HepG2 (cell line): ENCODE data around the gene TFAP2E. TPM values are rescaled to one million over a fixed set of nuclear protein-coding genes. Genes with fewer than 3 reads are reported as not detected.

Source experiments
- ATRX ChIP-seq: sonication (generic); formaldehyde crosslinking; IDR thresholded peaks from 2 replicates; pipeline ENCODE4 v1.4.0; 2020; ENCODE audit warnings: missing genetic modification reagents, borderline replicate concordance
- CBFB ChIP-seq: sonication (generic); formaldehyde crosslinking; IDR thresholded peaks from 2 replicates; pipeline ENCODE4 v1.4.0; 2020; ENCODE audit warnings: missing genetic modification reagents
- CCAR2 ChIP-seq: fragments of 200-400 bp; formaldehyde crosslinking; optimal IDR thresholded peaks from 2 replicates; pipeline ENCODE3; 2018; ENCODE audit warnings: low read depth, mild to moderate bottlenecking, low read length, moderate library complexity
- NBN ChIP-seq: fragments of 450-650 bp; conservative IDR thresholded peaks from 2 replicates; pipeline ENCODE4 v1.6.1; 2017
- NR1H2 ChIP-seq: sonication (generic); formaldehyde crosslinking; IDR thresholded peaks from 2 replicates; pipeline ENCODE4 v1.8.1; 2022; ENCODE audit warnings: low read depth, missing genetic modification reagents, borderline replicate concordance
- SNRNP70 ChIP-seq: fragments of 200-400 bp; formaldehyde crosslinking; IDR thresholded peaks from 2 replicates; pipeline ENCODE4 v1.6.1; 2017; ENCODE audit warnings: mild to moderate bottlenecking, low read depth, low read length, moderate library complexity
- ZNF17 ChIP-seq: sonication (generic); formaldehyde crosslinking; IDR thresholded peaks from 2 replicates; pipeline ENCODE4 v1.5.0; 2020; ENCODE audit warnings: mild to moderate bottlenecking, missing genetic modification reagents
- ZNF614 ChIP-seq: IDR thresholded peaks from 2 replicates; pipeline ENCODE4 v1.6.1; 2018; ENCODE audit warnings: missing biosample characterization, missing genetic modification reagents, inconsistent platforms, borderline replicate concordance
- ZNF768 ChIP-seq: sonication (generic); formaldehyde crosslinking; IDR thresholded peaks from 2 replicates; pipeline ENCODE4 v1.4.0; 2020; ENCODE audit warnings: missing genetic modification reagents
- polyA plus RNA-seq, 8 experiments: library from polyadenylated mRNA; depleted of rRNA in 3 of 8; stranded (reverse) in 7 of 8; unstranded in 1 of 8; fragments of >200 nt; fragmentation: Illumina TruSeq in 4 of 8; extraction: Trizol in 4 of 8; gene quantifications; 2 replicates each; pipeline versions ENCODE4 v1.2.1 to v1.2.3, GENCODE V29; 2011 to 2016; ENCODE audit warnings: low read depth in 4 of 8, missing spikeins in 1 of 8, mixed read lengths in 1 of 8; ENCODE audit not compliant: insufficient read depth in 1 of 8
- total RNA-seq, 5 experiments: library from RNA; depleted of rRNA; stranded (reverse); fragments of >200 nt; fragmentation: Illumina TruSeq; extraction: Trizol; gene quantifications; 2 replicates each; pipeline ENCODE4 v1.2.3, GENCODE V29; 2016; ENCODE audit warnings: low read depth in 1 of 5
- TF ChIP-seq, protein P1 (sequence below): sonication (generic); formaldehyde crosslinking; IDR thresholded peaks from 2 replicates; pipeline ENCODE4 v1.8.1; 2023; ENCODE audit warnings: mild to moderate bottlenecking, missing genetic modification reagents
- TF ChIP-seq, protein P2 (sequence below): sonication (generic); formaldehyde crosslinking; IDR thresholded peaks from 2 replicates; pipeline ENCODE4 v1.9.0; 2021; ENCODE audit warnings: missing genetic modification reagents, borderline replicate concordance
- TF ChIP-seq, protein P3 (sequence below): sonication (generic); formaldehyde crosslinking; IDR thresholded peaks from 2 replicates; pipeline ENCODE4 v1.9.0; 2021; ENCODE audit warnings: missing genetic modification reagents, mild to moderate bottlenecking, borderline replicate concordance
- TF ChIP-seq, protein P4 (sequence below): IDR thresholded peaks from 2 replicates; pipeline ENCODE4 v1.6.1; 2016; ENCODE audit warnings: low read depth, control low read depth
- TF ChIP-seq, protein P5 (sequence below): sonication (generic); formaldehyde crosslinking; IDR thresholded peaks from 2 replicates; pipeline ENCODE4 v1.4.0; 2020; ENCODE audit warnings: mild to moderate bottlenecking, missing genetic modification reagents, borderline replicate concordance
- TF ChIP-seq, protein P6 (sequence below): IDR thresholded peaks from 2 replicates; pipeline ENCODE4 v1.4.0; 2020; ENCODE audit warnings: mild to moderate bottlenecking, missing genetic modification reagents

TFAP2E gene
- total and polyA plus RNA-seq, 2 of the 13 experiments (the other 11 are each of a cell fraction or from before 2014, with no cell fraction given): 0.31 to 0.41 TPM

DNA sequence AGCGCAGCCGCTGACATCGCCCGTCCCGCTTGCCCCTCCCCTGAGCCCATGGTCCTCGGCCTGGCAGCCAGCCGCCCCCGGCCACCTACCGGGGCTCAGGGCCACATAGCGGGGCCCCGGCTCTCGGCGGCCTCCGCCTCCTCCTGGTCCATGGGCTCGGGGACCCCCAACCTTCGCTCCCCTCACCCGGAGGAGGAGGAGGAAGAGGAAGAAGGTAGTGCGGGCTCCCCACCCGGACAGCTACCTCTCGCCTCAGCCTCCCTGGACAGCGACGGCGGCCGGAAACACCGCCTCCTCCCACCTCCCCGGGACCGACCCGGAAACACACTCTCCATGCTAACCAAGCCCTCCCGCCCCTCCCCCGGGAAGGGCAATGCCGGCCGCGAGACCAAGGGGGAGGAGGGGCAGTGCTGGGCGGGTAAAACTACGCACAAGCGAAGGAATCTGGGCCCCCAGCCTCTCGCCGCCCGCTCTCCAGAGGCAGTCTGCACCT, 15.9 kb upstream of the TFAP2E start, which contains the start of gene KIAA0319L (continued):
- TF ChIP-seq, protein P1, sequence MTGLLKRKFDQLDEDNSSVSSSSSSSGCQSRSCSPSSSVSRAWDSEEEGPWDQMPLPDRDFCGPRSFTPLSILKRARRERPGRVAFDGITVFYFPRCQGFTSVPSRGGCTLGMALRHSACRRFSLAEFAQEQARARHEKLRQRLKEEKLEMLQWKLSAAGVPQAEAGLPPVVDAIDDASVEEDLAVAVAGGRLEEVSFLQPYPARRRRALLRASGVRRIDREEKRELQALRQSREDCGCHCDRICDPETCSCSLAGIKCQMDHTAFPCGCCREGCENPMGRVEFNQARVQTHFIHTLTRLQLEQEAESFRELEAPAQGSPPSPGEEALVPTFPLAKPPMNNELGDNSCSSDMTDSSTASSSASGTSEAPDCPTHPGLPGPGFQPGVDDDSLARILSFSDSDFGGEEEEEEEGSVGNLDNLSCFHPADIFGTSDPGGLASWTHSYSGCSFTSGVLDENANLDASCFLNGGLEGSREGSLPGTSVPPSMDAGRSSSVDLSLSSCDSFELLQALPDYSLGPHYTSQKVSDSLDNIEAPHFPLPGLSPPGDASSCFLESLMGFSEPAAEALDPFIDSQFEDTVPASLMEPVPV (CRISPR knock-in tag): 0 out of 2 replicates have a peak, but pooled peaks have one; percentile 13
- no peak for TF ChIP-seq CCAR2
- TF ChIP-seq, protein P2, sequence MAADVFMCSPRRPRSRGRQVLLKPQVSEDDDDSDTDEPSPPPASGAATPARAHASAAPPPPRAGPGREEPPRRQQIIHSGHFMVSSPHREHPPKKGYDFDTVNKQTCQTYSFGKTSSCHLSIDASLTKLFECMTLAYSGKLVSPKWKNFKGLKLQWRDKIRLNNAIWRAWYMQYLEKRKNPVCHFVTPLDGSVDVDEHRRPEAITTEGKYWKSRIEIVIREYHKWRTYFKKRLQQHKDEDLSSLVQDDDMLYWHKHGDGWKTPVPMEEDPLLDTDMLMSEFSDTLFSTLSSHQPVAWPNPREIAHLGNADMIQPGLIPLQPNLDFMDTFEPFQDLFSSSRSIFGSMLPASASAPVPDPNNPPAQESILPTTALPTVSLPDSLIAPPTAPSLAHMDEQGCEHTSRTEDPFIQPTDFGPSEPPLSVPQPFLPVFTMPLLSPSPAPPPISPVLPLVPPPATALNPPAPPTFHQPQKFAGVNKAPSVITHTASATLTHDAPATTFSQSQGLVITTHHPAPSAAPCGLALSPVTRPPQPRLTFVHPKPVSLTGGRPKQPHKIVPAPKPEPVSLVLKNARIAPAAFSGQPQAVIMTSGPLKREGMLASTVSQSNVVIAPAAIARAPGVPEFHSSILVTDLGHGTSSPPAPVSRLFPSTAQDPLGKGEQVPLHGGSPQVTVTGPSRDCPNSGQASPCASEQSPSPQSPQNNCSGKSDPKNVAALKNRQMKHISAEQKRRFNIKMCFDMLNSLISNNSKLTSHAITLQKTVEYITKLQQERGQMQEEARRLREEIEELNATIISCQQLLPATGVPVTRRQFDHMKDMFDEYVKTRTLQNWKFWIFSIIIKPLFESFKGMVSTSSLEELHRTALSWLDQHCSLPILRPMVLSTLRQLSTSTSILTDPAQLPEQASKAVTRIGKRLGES (CRISPR knock-in tag): no peak
- TF ChIP-seq ATRX: no peak
- TF ChIP-seq SNRNP70: no peak
- TF ChIP-seq, protein P3, sequence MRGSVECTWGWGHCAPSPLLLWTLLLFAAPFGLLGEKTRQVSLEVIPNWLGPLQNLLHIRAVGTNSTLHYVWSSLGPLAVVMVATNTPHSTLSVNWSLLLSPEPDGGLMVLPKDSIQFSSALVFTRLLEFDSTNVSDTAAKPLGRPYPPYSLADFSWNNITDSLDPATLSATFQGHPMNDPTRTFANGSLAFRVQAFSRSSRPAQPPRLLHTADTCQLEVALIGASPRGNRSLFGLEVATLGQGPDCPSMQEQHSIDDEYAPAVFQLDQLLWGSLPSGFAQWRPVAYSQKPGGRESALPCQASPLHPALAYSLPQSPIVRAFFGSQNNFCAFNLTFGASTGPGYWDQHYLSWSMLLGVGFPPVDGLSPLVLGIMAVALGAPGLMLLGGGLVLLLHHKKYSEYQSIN (CRISPR knock-in tag): no peak
- TF ChIP-seq, protein P4, sequence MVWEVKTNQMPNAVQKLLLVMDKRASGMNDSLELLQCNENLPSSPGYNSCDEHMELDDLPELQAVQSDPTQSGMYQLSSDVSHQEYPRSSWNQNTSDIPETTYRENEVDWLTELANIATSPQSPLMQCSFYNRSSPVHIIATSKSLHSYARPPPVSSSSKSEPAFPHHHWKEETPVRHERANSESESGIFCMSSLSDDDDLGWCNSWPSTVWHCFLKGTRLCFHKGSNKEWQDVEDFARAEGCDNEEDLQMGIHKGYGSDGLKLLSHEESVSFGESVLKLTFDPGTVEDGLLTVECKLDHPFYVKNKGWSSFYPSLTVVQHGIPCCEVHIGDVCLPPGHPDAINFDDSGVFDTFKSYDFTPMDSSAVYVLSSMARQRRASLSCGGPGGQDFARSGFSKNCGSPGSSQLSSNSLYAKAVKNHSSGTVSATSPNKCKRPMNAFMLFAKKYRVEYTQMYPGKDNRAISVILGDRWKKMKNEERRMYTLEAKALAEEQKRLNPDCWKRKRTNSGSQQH (CRISPR knock-in tag): peak; percentile 28; the same call in 1 of the 2 replicates
- TF ChIP-seq ZNF614: no peak
- TF ChIP-seq NR1H2 (CRISPR knock-in tag): no peak
- TF ChIP-seq, protein P5, sequence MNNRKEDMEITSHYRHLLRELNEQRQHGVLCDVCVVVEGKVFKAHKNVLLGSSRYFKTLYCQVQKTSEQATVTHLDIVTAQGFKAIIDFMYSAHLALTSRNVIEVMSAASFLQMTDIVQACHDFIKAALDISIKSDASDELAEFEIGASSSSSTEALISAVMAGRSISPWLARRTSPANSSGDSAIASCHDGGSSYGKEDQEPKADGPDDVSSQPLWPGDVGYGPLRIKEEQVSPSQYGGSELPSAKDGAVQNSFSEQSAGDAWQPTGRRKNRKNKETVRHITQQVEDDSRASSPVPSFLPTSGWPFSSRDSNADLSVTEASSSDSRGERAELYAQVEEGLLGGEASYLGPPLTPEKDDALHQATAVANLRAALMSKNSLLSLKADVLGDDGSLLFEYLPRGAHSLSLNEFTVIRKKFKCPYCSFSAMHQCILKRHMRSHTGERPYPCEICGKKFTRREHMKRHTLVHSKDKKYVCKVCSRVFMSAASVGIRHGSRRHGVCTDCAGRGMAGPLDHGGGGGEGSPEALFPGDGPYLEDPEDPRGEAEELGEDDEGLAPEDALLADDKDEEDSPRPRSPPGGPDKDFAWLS: no peak
- no peak for TF ChIP-seq ZNF17 (CRISPR knock-in tag)
- TF ChIP-seq CBFB: no peak
- TF ChIP-seq ZNF768: 0 out of 2 replicates have a peak, but pooled peaks have one; percentile 2
- no peak for TF ChIP-seq NBN
- TF ChIP-seq, protein P6, sequence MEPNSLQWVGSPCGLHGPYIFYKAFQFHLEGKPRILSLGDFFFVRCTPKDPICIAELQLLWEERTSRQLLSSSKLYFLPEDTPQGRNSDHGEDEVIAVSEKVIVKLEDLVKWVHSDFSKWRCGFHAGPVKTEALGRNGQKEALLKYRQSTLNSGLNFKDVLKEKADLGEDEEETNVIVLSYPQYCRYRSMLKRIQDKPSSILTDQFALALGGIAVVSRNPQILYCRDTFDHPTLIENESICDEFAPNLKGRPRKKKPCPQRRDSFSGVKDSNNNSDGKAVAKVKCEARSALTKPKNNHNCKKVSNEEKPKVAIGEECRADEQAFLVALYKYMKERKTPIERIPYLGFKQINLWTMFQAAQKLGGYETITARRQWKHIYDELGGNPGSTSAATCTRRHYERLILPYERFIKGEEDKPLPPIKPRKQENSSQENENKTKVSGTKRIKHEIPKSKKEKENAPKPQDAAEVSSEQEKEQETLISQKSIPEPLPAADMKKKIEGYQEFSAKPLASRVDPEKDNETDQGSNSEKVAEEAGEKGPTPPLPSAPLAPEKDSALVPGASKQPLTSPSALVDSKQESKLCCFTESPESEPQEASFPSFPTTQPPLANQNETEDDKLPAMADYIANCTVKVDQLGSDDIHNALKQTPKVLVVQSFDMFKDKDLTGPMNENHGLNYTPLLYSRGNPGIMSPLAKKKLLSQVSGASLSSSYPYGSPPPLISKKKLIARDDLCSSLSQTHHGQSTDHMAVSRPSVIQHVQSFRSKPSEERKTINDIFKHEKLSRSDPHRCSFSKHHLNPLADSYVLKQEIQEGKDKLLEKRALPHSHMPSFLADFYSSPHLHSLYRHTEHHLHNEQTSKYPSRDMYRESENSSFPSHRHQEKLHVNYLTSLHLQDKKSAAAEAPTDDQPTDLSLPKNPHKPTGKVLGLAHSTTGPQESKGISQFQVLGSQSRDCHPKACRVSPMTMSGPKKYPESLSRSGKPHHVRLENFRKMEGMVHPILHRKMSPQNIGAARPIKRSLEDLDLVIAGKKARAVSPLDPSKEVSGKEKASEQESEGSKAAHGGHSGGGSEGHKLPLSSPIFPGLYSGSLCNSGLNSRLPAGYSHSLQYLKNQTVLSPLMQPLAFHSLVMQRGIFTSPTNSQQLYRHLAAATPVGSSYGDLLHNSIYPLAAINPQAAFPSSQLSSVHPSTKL (CRISPR knock-in tag): peak; percentile 6; the same call in 1 of the 2 replicates
